Middle frontal gyrus (tissue), 1 donor: ENCODE results near the gene RANBP9.
A peak's percentile ranks its signal among the peaks of the same experiment; 100 is the strongest.

Experiments used
- DNase-seq: peaks from one replicate; pipeline ENCODE4 v3.0.0-alpha.2; 2015; ENCODE audit warnings: low spot score; ENCODE audit errors: extremely low spot score

The RANBP9 gene

GRCh38 chr6:13653296-13653695, 58.3 kb downstream of the RANBP9 start:
- DNase-seq, result no peak

DNA sequence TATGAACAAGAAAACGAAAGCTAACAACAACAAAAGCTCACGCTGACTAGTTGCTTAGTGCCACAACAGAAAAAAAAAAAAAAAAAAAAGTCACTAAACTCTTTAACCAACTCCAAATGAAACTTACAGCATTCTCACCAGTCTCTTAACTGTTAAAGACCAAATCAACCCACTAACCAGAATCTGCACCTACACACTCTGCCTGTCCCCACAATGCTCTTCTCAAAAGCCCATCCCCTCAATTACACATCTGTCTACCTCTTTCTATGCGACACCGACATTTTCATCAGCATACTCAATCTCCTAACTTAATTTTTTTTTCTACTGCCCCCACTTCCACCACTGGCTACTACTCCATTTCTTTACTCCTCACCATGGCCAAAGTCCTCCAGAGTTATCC, 62.2 kb downstream of the RANBP9 start:
- DNase-seq, result no peak

- no peak for DNase-seq
Observed at GRCh38 chr6:13648850-13649249, 62.8 kb downstream of the RANBP9 start.

DNA sequence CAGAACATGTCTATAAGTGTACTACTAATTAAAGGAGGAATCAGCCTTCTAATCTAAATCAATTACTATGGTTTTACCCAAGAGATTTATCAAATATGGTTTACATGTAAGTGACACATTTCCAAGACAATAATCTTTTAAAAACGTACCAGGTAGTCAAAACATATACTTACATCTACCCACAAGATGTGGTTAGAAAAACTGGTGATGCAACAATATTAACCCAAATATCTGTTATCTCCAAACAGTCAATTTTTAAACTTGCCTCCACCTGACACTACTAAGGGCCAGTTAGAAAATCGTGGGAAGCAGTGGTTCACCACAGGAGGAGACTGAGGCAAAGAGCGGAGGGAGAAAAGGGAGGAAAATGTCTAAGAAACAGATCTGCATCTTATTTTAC, 68.5 kb downstream of the RANBP9 start:
- no peak for DNase-seq

DNA sequence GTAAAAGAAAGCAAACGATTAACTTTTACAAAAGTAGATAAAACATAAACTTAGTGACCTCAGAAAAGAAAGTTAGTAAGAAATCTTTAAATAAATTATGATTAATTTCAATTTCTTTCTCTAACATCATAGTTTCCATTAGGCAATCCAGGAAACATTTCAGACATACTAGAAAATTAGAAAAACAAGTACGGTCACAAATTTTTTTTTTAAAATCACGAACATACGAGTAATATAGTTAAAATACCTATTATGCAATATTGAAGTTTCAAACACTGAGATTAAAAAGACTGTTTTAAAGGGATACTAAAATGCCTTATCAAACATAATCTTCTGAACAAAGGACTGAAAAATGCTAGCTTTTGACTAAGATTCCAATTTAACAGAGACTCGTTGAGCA, 70.3 kb downstream of the RANBP9 start:
- no peak for DNase-seq

- no peak for DNase-seq
Observed at GRCh38 chr6:13638626-13639025, 73.0 kb downstream of the RANBP9 start.

DNA sequence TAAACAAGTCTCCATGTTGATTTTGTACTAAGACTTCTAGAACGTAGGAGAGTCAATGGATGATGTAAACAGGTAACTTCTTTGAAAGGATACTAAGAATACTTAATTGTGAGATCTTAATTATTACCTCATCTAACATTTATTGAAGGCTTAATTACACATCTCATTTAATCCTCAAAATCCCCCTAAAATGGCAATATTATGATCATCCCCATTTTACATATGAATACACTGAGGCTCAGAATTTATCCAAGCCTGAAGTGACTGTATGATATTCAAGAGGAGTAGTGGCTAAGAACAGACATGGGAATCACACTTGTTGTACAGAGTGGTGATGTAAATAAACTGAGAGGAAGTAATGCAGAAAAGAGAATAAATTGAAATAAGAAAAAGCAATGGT, 73.6 kb downstream of the RANBP9 start:
- no peak for DNase-seq

GRCh38 chr6:13635948-13636658, 75.5 kb downstream of the RANBP9 start:
- DNase-seq, result no peak

GRCh38 chr6:13633343-13633742, 78.3 kb downstream of the RANBP9 start:
- no peak for DNase-seq

- DNase-seq, result no peak
Observed at GRCh38 chr6:13630499-13630898, 81.1 kb downstream of the RANBP9 start.

DNA sequence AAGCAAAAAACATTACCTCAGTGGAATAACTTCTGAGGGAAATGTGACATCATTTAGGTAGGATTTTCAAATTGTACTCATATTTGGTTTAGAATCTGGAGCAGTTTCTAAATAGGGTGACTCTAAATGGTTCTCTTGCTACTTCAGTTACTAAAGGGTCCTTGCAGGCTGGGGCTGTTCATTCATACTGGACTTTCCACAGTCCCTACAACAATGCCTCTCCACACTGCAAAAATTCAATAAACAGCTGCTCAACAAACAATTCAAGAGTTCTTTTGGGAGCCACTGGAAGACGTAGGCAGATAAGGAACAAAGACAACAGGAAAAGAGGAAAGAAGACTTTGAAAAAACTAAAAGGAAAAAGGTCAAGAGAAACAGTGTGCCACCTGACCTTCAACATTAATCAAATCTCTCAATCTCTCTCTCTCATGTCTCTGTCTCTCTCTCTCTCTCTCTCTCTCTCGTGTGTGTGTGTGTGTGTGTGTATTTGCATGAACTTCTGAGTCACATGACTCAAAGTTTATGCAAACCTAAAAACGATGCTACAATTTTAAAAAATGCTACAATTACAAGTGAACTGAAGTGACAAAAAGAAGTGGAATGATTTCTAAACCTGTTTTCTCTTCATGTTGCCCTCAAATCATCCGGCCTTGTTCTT, 82.0 kb downstream of the RANBP9 start:
- DNase-seq, result no peak

- DNase-seq, result no peak
Observed at GRCh38 chr6:13624871-13625288, 86.8 kb downstream of the RANBP9 start.

DNA sequence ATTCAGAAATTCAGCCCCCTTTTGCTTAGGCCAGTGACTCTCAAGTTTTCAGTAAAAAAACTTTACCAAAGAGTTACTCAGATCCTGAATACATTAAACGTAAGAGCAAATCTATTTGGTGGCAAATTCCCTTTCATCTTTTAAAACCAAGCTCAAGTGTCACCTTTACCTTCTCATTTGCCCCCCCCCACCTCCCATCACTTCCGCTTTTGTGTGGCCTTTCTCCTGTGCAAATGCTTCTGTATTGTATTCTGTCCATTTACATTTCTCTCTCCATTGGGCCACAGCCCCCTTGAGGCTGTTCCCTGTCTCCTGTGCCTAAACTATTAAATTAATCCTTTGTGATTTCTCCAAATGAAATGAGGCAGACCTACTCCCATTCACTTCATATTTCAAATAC, 94.6 kb downstream of the RANBP9 start:
- DNase-seq, result no peak

- DNase-seq, result no peak
Observed at GRCh38 chr6:13615792-13616120, 95.9 kb downstream of the RANBP9 start.

- peak; percentile 97 for DNase-seq
Observed at GRCh38 chr6:13614926-13615791, 96.5 kb downstream of the RANBP9 start, which contains the start of gene NOL7. Gene NOL7, plus strand, starts transcription at chr6:13615335. Its CDS starts 24 bp downstream, at chr6:13615359.

- DNase-seq, result no peak
Observed at GRCh38 chr6:13614126-13614925, 97.3 kb downstream of the RANBP9 start.

GRCh38 chr6:13613029-13613594, 98.5 kb downstream of the RANBP9 start:
- no peak for DNase-seq

- no peak for DNase-seq
Observed at GRCh38 chr6:13611715-13612114, 99.9 kb downstream of the RANBP9 start.

DNA sequence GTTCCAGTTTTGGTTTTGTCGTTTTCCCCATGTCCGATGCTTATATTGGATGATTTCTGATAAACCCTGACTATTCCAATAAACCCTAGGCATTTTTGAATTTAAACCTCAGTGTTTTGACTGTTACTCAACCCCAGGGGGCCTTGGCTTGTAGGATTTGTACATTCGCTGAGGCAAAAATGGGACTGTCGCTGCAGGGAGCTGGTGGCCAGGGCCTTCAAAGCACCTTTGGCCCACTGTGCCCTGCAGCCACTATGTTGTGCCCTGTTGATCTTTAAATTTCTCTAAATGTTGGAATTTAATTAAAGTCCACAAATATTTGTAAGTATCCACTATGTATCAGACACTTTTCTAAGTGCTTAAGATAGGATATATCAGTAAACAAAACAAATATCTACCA, 106.0 kb downstream of the RANBP9 start:
- DNase-seq, result no peak

DNA sequence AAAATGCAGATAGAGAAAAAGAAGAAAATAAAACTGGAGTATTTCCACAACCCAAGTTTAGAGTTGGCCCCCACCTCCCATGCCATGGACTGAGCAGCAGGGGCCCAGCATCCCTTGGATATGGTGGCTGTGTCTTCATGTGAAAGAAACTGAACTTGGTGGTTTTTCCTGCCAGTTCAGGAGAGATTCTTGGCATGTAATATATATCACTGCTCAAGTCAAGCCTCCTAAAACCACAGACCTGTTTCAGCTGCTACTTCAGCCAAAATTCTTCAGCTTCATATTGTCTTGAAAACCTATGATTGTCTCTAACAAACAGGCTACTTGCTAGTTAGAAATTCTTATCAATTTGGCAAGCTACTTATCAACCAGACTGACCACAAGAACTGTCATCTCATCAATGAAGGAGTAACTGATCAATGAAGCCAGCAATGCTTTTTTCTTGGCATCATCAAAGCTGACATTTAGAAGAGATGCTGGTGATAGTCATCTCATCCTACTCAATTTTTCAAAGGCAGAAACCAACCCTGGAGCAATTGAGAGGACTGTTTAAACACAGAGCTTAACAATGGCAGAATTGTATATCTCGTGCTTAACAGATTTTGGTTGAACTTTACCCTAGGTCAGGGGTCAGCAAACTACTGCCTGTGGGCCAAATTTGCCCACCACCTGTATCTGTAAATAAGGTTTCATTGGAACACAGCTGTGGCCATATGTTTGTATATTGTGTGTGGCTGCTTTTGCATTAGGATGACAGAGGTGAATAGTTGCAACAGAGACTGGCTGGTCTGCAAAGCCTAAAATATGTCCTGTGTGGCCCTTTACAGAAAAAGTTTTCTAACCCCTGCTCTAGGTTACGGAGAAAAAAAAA, 106.9 kb downstream of the RANBP9 start:
- no peak for DNase-seq
